Omental fat pad (tissue), 4 donors: Measurements from ENCODE around the gene DLAT. TPM values are rescaled to one million over a fixed set of nuclear protein-coding genes. Genes with fewer than 3 reads are reported as not detected.
A peak's percentile ranks its signal among the peaks of the same experiment; 100 is the strongest.

ENCODE experiments used
- ATAC-seq: fragments of 150-250 bp; one replicate; pipeline ENCODE4 v1.9.1; 2016; ENCODE audit warnings: mild to moderate bottlenecking, moderate library complexity; ENCODE audit not compliant: low FRiP score
- DNase-seq: peaks from one replicate; pipeline ENCODE4 v3.0.0-alpha.2; 2019; ENCODE audit warnings: low spot score
- CTCF ChIP-seq, 3 donors: fragments of 450-650 bp; IDR thresholded peaks; one replicate each; pipeline ENCODE4 v1.5.1; 2016 to 2017; ENCODE audit warnings: antibody characterized with exemption in 3 of 3, mild to moderate bottlenecking in 3 of 3, moderate library complexity in 2 of 3
- total RNA-seq, 4 donors: library from RNA; depleted of rRNA; stranded (reverse); fragments of >200 nt; gene quantifications; one replicate each; pipeline ENCODE4 v1.1.0, GENCODE V29; 2016

Gene DLAT
- total RNA-seq, result 10 to 100 TPM; 20.5 to 61.6 (median 36.1) TPM

- peak; percentile 71 for DNase-seq
- peak; percentile 94 for ATAC-seq
- no peak for TF ChIP-seq CTCF (IDR thresholded peaks at IDR 0.05)
Observed at GRCh38 chr11:112024773-112025678, at the start of gene DLAT. Gene DLAT (plus strand): TSS chr11:112025408. CDS start chr11:112025473, 65 bp downstream.

GRCh38 chr11:111976119-111976766 lies 49.0 kb upstream of the DLAT start:
- TF ChIP-seq CTCF (IDR thresholded peaks at IDR 0.05), result no peak
- no peak for DNase-seq
- no peak for ATAC-seq

- ATAC-seq (peak; percentile 80), DNase-seq (no peak)
- no peak for TF ChIP-seq CTCF (IDR thresholded peaks at IDR 0.05)
Observed at GRCh38 chr11:111976767-111977145, 48.5 kb upstream of the DLAT start.

- TF ChIP-seq CTCF (IDR thresholded peaks at IDR 0.05), result no peak
- DNase-seq, result no peak
- peak; percentile 82 for ATAC-seq
Observed at GRCh38 chr11:111977146-111978027, 47.8 kb upstream of the DLAT start.

GRCh38 chr11:111978028-111978771 lies 47.0 kb upstream of the DLAT start:
- no peak for TF ChIP-seq CTCF (IDR thresholded peaks at IDR 0.05)
- ATAC-seq, result peak; percentile 52
- DNase-seq, result no peak

GRCh38 chr11:111980062-111980461 lies 45.1 kb upstream of the DLAT start:
- no peak for DNase-seq
- no peak for TF ChIP-seq CTCF (IDR thresholded peaks at IDR 0.05)
- ATAC-seq, result no peak
